Keratinocyte (primary cell): Measurements from ENCODE around the gene PDZD11. TPM values are rescaled to one million over a fixed set of nuclear protein-coding genes. Genes with fewer than 3 reads are reported as not detected.
"Not testable (repeated sequence)": the region's sequence is repeated elsewhere in the genome, so short reads cannot be mapped to it uniquely, and the experiment has no call there.

ENCODE experiments used
- DNase-seq: peaks from one replicate; pipeline ENCODE4 v3.0.0-alpha.2; 2011; ENCODE audit warnings: low read depth, missing footprints, low spot score
- FAIRE-seq: peaks from 2 replicates; lab custom pipeline; 2011; peaks lifted over from hg19 to GRCh38; lab: Jason Lieb, UNC
- H2AFZ ChIP-seq: 2 replicates; pipeline ENCODE4 v1.6.0; 2012; ENCODE audit warnings: low read length, control low read depth, inconsistent platforms; ENCODE audit not compliant: control insufficient read depth
- H3K27ac ChIP-seq: 2 replicates; pipeline ENCODE4 v1.5.1; 2011; ENCODE audit warnings: low read length; ENCODE audit not compliant: control insufficient read depth, insufficient read depth
- H3K27me3 ChIP-seq: 3 replicates; pipeline ENCODE4 v1.6.0; 2011; ENCODE audit warnings: low read length; ENCODE audit not compliant: control insufficient read depth, insufficient read depth; ENCODE audit errors: extremely low read depth
- H3K36me3 ChIP-seq, 2 experiments: 2 replicates in 1 of 2; 3 replicates in 1 of 2; pipeline ENCODE4 v1.5.1; 2011; ENCODE audit warnings: low read length in 2 of 2, mild to moderate bottlenecking in 1 of 2; ENCODE audit not compliant: control insufficient read depth in 2 of 2, insufficient read depth in 2 of 2; ENCODE audit errors: extremely low read depth in 1 of 2
- H3K4me1 ChIP-seq: 3 replicates; pipeline ENCODE4 v1.5.1; 2011; ENCODE audit warnings: low read length; ENCODE audit not compliant: control insufficient read depth, insufficient read depth; ENCODE audit errors: extremely low read depth
- H3K4me2 ChIP-seq: 3 replicates; pipeline ENCODE4 v1.6.0; 2011; ENCODE audit warnings: low read depth, low read length; ENCODE audit not compliant: control insufficient read depth, insufficient read depth; ENCODE audit errors: extremely low read depth
- H3K4me3 ChIP-seq, 3 experiments: fragments of 200-600 bp in 1 of 3; sonication (generic) in 1 of 3; 2 replicates in 2 of 3; 3 replicates in 1 of 3; pipeline ENCODE4 v1.5.1; 2011 to 2016; ENCODE audit warnings: low read length in 3 of 3, mild to moderate bottlenecking in 3 of 3, control low read depth in 2 of 3, inconsistent platforms in 1 of 3, low read depth in 1 of 3, mixed read lengths in 1 of 3, mixed run types in 1 of 3, moderate library complexity in 1 of 3; ENCODE audit not compliant: control insufficient read depth in 2 of 3, insufficient read depth in 2 of 3; ENCODE audit errors: extremely low read depth in 1 of 3
- H3K79me2 ChIP-seq: 2 replicates; pipeline ENCODE4 v1.6.0; 2012; ENCODE audit warnings: low read length; ENCODE audit not compliant: control insufficient read depth, insufficient read depth
- H3K9ac ChIP-seq: 3 replicates; pipeline ENCODE4 v1.6.0; 2011; ENCODE audit warnings: low read length; ENCODE audit not compliant: control insufficient read depth, insufficient read depth; ENCODE audit errors: extremely low read depth
- H3K9me1 ChIP-seq: 3 replicates; pipeline ENCODE4 v1.6.0; 2011; ENCODE audit warnings: low read length; ENCODE audit not compliant: control insufficient read depth, insufficient read depth; ENCODE audit errors: extremely low read depth
- H3K9me3 ChIP-seq: 2 replicates; pipeline ENCODE4 v1.5.1; 2012; ENCODE audit warnings: low read depth, low read length; ENCODE audit not compliant: control insufficient read depth
- H4K20me1 ChIP-seq: 3 replicates; pipeline ENCODE4 v1.6.0; 2011; ENCODE audit warnings: low read length; ENCODE audit not compliant: control insufficient read depth, insufficient read depth; ENCODE audit errors: extremely low read depth
- EZH2 ChIP-seq: IDR thresholded peaks from one replicate; pipeline ENCODE4 v1.6.1; 2012; ENCODE audit warnings: inconsistent platforms, mild to moderate bottlenecking, low read length, moderate library complexity
- dilution Hi-C: fragments of 300-500 bp; cut with MboI; formaldehyde crosslinking; loops from one replicate; pipeline ENCODE4 v1.7.0; 2020; ENCODE audit warnings: low sequenced_read_pairs; ENCODE audit not compliant: extremely low pct_ligation_motif_present
- polyA plus RNA-seq, 5 experiments: library from polyadenylated mRNA; depleted of rRNA in 3 of 5; stranded (reverse) in 3 of 5; stranded (forward) in 1 of 5; unstranded in 1 of 5; fragments of >200 nt; gene quantifications; 1 replicate in 1 of 5; 2 replicates in 3 of 5; 3 replicates in 1 of 5; pipeline versions ENCODE4 v1.2.1 to v1.2.3, GENCODE V29; 2011 to 2012; ENCODE audit warnings: missing spikeins in 2 of 5, low read depth in 1 of 5, low replicate concordance in 1 of 5
- TF ChIP-seq, protein P1 (sequence below), 3 experiments: IDR thresholded peaks in 1 of 3; conservative IDR thresholded peaks in 1 of 3; optimal IDR thresholded peaks in 1 of 3; 2 replicates in 2 of 3; 3 replicates in 1 of 3; pipeline versions ENCODE3 to v1.5.1; 2011; ENCODE audit warnings: low read length in 3 of 3, mild to moderate bottlenecking in 3 of 3, moderate library complexity in 2 of 3, control low read depth in 1 of 3, inconsistent platforms in 1 of 3; ENCODE audit not compliant: insufficient read depth in 2 of 3; ENCODE audit errors: extremely low read depth in 1 of 3

PDZD11 gene
- polyA plus RNA-seq, 1 donor (not counting 4 experiments of a cell fraction or from before 2014, with no cell fraction given), result 102 TPM

- no peak for FAIRE-seq
- Histone ChIP-seq H3K9me1 (no peaks in the 10 kb centered on the region), H3K36me3 (no peaks in the 10 kb centered on the region), H3K79me2 (no peaks in the 10 kb centered on the region), H3K27ac (no peak overlapping the region), H2AFZ (no peak overlapping the region), H3K4me1 (no peaks in the 10 kb centered on the region), H4K20me1 (no peaks in the 10 kb centered on the region), H3K4me3 (no peak overlapping the region), H3K9me3 (no peaks in the 10 kb centered on the region), H3K4me2 (no peak overlapping the region), H3K9ac (no peak overlapping the region), H3K27me3 (no peaks in the 10 kb centered on the region)
- DNase-seq, result no peak
- TF ChIP-seq EZH2, result no peak
- TF ChIP-seq, protein P1, sequence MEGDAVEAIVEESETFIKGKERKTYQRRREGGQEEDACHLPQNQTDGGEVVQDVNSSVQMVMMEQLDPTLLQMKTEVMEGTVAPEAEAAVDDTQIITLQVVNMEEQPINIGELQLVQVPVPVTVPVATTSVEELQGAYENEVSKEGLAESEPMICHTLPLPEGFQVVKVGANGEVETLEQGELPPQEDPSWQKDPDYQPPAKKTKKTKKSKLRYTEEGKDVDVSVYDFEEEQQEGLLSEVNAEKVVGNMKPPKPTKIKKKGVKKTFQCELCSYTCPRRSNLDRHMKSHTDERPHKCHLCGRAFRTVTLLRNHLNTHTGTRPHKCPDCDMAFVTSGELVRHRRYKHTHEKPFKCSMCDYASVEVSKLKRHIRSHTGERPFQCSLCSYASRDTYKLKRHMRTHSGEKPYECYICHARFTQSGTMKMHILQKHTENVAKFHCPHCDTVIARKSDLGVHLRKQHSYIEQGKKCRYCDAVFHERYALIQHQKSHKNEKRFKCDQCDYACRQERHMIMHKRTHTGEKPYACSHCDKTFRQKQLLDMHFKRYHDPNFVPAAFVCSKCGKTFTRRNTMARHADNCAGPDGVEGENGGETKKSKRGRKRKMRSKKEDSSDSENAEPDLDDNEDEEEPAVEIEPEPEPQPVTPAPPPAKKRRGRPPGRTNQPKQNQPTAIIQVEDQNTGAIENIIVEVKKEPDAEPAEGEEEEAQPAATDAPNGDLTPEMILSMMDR (optimal IDR thresholded peaks at IDR 0.05 in 1 of 3, IDR thresholded peaks at IDR 0.05 in 1 of 3, conservative IDR thresholded peaks at IDR 0.05 in 1 of 3; ENCODE audit: extremely low read depth in 1 of 3, insufficient read depth in 2 of 3, low read length in 3 of 3), result no peak
- dilution Hi-C loops, result no loop called here
Observed at GRCh38 chrX:70247252-70247651, 42.5 kb downstream of the PDZD11 start.

DNA sequence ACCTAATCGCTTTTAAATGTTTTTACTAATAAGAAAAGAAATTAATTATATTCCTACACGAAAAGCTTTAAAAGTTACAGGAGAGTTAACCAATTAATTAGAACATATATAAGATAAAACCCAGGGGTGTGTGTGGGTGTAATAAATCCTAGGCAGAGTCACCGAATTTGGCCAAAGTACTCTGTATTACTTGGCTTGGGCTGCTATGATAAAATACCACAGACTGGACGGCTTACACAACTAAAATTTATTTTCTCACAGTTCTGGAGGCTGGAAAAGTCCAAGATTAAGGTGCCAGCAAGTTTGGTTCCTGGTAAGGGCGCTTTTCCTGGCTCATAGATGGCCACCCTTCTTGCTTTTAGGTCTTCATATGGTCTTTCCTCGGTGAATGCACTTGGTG lies 44.8 kb downstream of the PDZD11 start:
- no peaks in the 10 kb centered on the region for H3K9me3 ChIP-seq
- H2AFZ ChIP-seq, result no peak overlapping the region
- TF ChIP-seq, protein P1 (optimal IDR thresholded peaks at IDR 0.05 in 1 of 3, IDR thresholded peaks at IDR 0.05 in 1 of 3, conservative IDR thresholded peaks at IDR 0.05 in 1 of 3; ENCODE audit: extremely low read depth in 1 of 3, insufficient read depth in 2 of 3, low read length in 3 of 3), result no peak
- no peak for TF ChIP-seq EZH2
- no peak overlapping the region for H3K4me2 ChIP-seq
- H3K9ac ChIP-seq, result no peak overlapping the region
- no peaks in the 10 kb centered on the region for H3K36me3 ChIP-seq
- no peaks in the 10 kb centered on the region for H3K27me3 ChIP-seq
- dilution Hi-C loops, result no loop called here
- no peaks in the 10 kb centered on the region for H3K9me1 ChIP-seq
- H4K20me1 ChIP-seq, result no peaks in the 10 kb centered on the region
- H3K4me3 ChIP-seq, result no peak overlapping the region
- no peaks in the 10 kb centered on the region for H3K4me1 ChIP-seq
- H3K79me2 ChIP-seq, result no peaks in the 10 kb centered on the region
- no peak overlapping the region for H3K27ac ChIP-seq
- no peak for FAIRE-seq
- DNase-seq, result no peak

DNA sequence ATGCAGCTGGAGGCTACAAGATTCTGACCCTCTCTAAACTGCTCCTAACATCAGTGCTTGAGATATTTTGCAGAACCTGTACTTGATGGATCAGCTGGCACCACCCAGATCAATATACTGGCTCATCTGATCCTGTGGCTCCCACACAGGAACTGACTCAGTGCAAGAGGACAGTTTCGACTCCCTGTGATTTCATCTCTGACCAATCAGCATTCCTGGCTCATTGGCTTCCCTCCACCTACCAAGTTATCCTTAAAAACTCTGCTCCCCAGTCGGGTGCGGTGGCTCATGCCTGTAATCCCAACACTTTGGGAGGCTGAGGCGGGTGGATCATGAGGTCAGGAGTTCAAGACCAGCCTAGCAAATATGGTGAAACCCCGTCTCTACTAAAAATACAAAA lies 46.1 kb downstream of the PDZD11 start:
- H3K27ac ChIP-seq, H3K79me2 ChIP-seq, FAIRE-seq, H3K9ac ChIP-seq, H3K4me1 ChIP-seq, H3K9me3 ChIP-seq, H3K36me3 ChIP-seq, H3K4me2 ChIP-seq, H4K20me1 ChIP-seq, H3K27me3 ChIP-seq, H2AFZ ChIP-seq, H3K4me3 ChIP-seq, dilution Hi-C loops, H3K9me1 ChIP-seq, DNase-seq: not testable (repeated sequence)
